Activated CD4-positive, alpha-beta T cell treated with anti-CD3 and anti-CD28 coated beads for 36 hours (primary cell): Measurements from ENCODE around the gene STARD5. TPM values are rescaled to one million over a fixed set of nuclear protein-coding genes. Genes with fewer than 3 reads are reported as not detected.

Experiments used
- ATAC-seq: fragments of 200-7000 bp; cut with Tn5 transposase; one replicate; pipeline ENCODE4 v1.10.0; 2021; ENCODE audit warnings: mild to moderate bottlenecking, moderate library complexity
- CTCF ChIA-PET: fragments of 350-600 bp; sonication (Branson Sonifier 250); formaldehyde crosslinking; loops from one replicate; lab custom pipeline; 2021; ENCODE audit warnings: antibody characterized with exemption; lab: Charles Lee
- POLR2A ChIA-PET: fragments of 350-600 bp; sonication (Branson Sonifier 250); formaldehyde crosslinking; loops from one replicate; lab custom pipeline; 2021; ENCODE audit warnings: antibody characterized with exemption, inconsistent platforms; lab: Charles Lee
- DNase-seq: peaks from one replicate; pipeline ENCODE4 v3.0.0-alpha.2; 2020
- H3K27ac Mint-ChIP-seq: one replicate; pipeline ENCODE4 v1.8.0; 2021; ENCODE audit warnings: mixed read lengths
- H3K27me3 Mint-ChIP-seq: one replicate; pipeline ENCODE4 v1.8.0; 2021; ENCODE audit warnings: mixed read lengths
- H3K36me3 Mint-ChIP-seq: one replicate; pipeline ENCODE4 v1.8.0; 2021; ENCODE audit warnings: low read depth, mixed read lengths
- H3K4me1 Mint-ChIP-seq: one replicate; pipeline ENCODE4 v1.8.0; 2021; ENCODE audit warnings: mixed read lengths
- H3K4me3 Mint-ChIP-seq: one replicate; pipeline ENCODE4 v1.8.0; 2021; ENCODE audit warnings: mild to moderate bottlenecking, moderate library complexity, mixed read lengths
- H3K9me3 Mint-ChIP-seq: one replicate; pipeline ENCODE4 v1.8.0; 2021; ENCODE audit warnings: low read depth, mixed read lengths
- intact Hi-C, 2 experiments: fragments of 100-400 bp; cut with DNase I in 1 of 2; cut with micrococcal nuclease in 1 of 2; formaldehyde crosslinking; loops; one replicate each; pipeline versions ENCODE4 v1.14.2 to v1.15.1; 2022 to 2024; cut with DNase I, micrococcal nuclease
- total RNA-seq, 2 experiments: library from RNA; stranded (reverse); gene quantifications; one replicate each; pipeline ENCODE4 v1.2.3, GENCODE V29; 2021

Gene STARD5
- total RNA-seq, 2 experiments from 2014 or later = 8.9 to 9.2 TPM

- peaks cover 78% of the 10 kb centered on the region for H3K4me1 Mint-ChIP-seq
- POLR2A ChIA-PET = no interaction called here
Observed at GRCh38 chr15:81285461-81285860, 38.5 kb downstream of the STARD5 start.

DNA sequence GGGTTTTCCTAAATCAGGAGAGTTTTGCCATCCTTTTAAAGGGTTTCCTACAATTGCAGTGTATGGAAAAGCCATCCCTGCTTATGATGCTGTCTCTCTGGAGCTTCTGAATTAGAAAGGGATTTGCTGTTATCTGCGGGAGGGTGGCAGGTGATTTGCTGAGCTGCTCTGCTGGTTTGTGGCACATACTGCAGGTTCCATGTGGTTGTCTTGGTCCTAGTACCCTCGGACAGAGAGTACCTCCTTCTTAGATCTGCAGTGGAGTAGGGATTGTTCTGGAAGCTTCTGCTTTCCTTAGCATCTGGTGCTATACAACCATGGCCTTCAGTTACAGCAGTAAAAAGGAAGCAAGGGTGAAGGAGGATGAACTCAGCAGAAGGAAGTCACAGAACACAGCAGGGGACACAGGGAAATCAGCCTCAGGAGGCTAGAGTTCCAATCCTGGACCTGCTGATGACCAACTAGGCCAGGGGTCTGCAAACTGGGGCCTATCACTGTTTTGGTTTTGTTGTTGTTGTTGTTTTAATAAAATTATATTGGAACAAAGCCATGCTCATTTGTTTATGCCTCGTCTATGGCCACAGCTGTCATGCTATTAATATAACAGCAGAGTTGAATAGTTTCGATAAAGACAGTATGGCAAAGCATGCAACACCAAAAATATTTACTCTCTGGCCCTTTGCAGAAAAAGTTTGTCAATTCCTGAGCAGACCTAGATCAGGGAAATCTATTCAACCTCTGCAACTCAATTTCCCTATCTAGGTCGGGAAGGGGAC is 39.5 kb downstream of the STARD5 start:
- H3K27ac Mint-ChIP-seq = peak overlapping the region; percentile 61
- POLR2A ChIA-PET = interaction anchor here (0.6 kb wide), 1 partner anchor 53 kb away, joined by 3 read pairs; no protein-coding TSS in a partner anchor
- peak overlapping the region; percentile 71 for H3K4me3 Mint-ChIP-seq
- no peaks in the 10 kb centered on the region for H3K27me3 Mint-ChIP-seq
- H3K9me3 Mint-ChIP-seq = peaks cover 12% of the 10 kb centered on the region
- DNase-seq (no peak), ATAC-seq (no peak)
- H3K36me3 Mint-ChIP-seq = peaks cover 40% of the 10 kb centered on the region
- CTCF ChIA-PET = interaction anchor here (0.6 to 5.2 kb wide), 6 partner anchors 8 to 129 kb away, joined by 3 to 35 read pairs (median 4); no protein-coding TSS in a partner anchor
- intact Hi-C loops = loop anchor here in 1 of 2 experiments (5.0 kb wide), 1 partner anchor 38 kb away; the partner anchor contains the start of gene STARD5
- peaks cover 78% of the 10 kb centered on the region for H3K4me1 Mint-ChIP-seq

More at GRCh38 chr15:81285461-81285860, 38.5 kb downstream of the STARD5 start:
- DNase-seq = no peak
- H3K27me3 Mint-ChIP-seq = no peaks in the 10 kb centered on the region
- H3K4me3 Mint-ChIP-seq = peak overlapping the region; percentile 71
- H3K27ac Mint-ChIP-seq = peak overlapping the region; percentile 97
- CTCF ChIA-PET = interaction anchor here (0.8 to 2.6 kb wide), 5 partner anchors 10 to 1277 kb away, joined by 3 to 18 read pairs (median 6); no protein-coding TSS in a partner anchor
- peaks cover 43% of the 10 kb centered on the region for H3K36me3 Mint-ChIP-seq
- ATAC-seq = no peak
- peaks cover 12% of the 10 kb centered on the region for H3K9me3 Mint-ChIP-seq
- intact Hi-C loops = loop anchor here in 1 of 2 experiments (5.0 kb wide), 1 partner anchor 37 kb away; the partner anchor contains the start of gene STARD5

DNA sequence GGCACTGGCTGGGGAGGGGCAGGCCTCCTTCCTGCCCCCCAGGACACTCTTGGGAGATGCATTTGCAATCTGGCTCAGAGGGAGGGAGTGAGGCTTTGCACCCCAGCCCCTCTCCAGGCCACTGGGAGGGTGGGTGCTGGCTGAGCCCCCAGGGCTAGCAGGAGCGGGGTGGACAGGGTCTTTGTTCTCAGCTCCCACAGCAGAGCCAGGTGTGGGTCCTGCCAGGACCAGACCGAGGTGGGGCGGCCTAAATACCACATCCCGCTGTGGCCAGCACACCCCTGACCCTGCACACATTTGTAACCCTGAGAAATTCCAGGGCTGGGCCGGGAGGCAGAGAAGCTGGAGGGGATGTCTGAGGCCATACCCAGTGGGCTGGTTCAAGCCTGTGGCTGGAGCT is 41.0 kb downstream of the STARD5 start:
- Mint-ChIP-seq H3K27me3 (no peaks in the 10 kb centered on the region), H3K36me3 (peaks cover 33% of the 10 kb centered on the region), H3K4me1 (peaks cover 72% of the 10 kb centered on the region), H3K9me3 (peaks cover 10% of the 10 kb centered on the region), H3K4me3 (no peak overlapping the region), H3K27ac (no peak overlapping the region)
- DNase-seq = no peak
- intact Hi-C loops = no loop called here
- CTCF ChIA-PET = interaction anchor here (0.7 to 5.2 kb wide), 6 partner anchors 8 to 128 kb away, joined by 4 to 35 read pairs (median 5); no protein-coding TSS in a partner anchor
- POLR2A ChIA-PET = no interaction called here
- no peak for ATAC-seq

- H3K27ac Mint-ChIP-seq = no peak overlapping the region
- no peak overlapping the region for H3K4me3 Mint-ChIP-seq
- peaks cover 70% of the 10 kb centered on the region for H3K4me1 Mint-ChIP-seq
- ChIA-PET POLR2A (no interaction called here), CTCF (interaction anchor here (0.8 to 5.2 kb wide), 5 partner anchors 10 to 20 kb away, joined by 3 to 35 read pairs (median 6); no protein-coding TSS in a partner anchor)
- intact Hi-C loops = no loop called here
- H3K36me3 Mint-ChIP-seq = peaks cover 32% of the 10 kb centered on the region
- no peaks in the 10 kb centered on the region for H3K27me3 Mint-ChIP-seq
- H3K9me3 Mint-ChIP-seq = peaks cover 12% of the 10 kb centered on the region
- ATAC-seq (no peak), DNase-seq (no peak)
Observed at GRCh38 chr15:81282606-81282895, 41.4 kb downstream of the STARD5 start.

DNA sequence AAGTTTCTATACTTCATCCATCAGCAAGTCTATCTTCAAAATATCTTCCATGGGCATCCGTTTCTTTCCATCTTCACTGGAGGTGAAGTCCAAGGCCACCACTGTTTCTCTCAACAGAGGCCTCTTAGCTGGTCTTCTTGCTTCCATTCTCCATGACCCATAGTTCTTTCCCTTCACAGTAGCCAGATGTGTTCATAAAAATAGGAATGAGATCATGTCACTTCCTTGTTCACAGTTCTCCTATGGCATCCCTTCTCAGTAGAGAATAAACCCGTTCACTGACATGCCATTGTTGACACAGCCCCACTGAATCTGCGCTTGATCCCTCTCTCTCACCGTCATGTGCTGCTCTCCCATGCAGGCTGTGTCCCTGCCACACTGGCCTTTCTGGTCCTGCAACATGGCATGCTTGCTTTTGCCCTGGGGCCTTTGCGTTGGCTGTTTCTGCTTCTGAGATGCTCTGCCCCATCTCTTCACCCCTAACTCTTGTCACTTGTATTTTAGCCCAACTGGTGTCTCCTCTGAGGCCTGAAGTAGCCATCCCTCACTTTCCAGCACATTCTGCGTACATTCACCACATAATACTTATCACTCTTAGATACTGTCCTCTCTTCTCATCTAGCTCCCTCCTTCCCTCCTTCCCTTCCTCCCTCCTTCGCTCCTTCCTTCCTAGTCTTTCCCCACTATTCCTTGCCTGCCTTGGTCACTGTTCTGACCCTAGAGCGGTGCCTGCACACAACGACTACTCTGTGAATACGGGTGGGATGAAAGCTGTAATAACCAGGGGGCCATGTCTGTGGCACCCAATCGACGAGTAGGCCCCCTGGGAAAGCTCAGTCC is 42.0 kb downstream of the STARD5 start:
- ChIA-PET POLR2A (no interaction called here), CTCF (interaction anchor here (0.8 to 5.2 kb wide), 4 partner anchors 10 to 20 kb away, joined by 3 to 35 read pairs (median 5); no protein-coding TSS in a partner anchor)
- ATAC-seq = no peak
- intact Hi-C loops = no loop called here
- no peak overlapping the region for H3K4me3 Mint-ChIP-seq
- peaks cover 65% of the 10 kb centered on the region for H3K4me1 Mint-ChIP-seq
- H3K36me3 Mint-ChIP-seq = peaks cover 30% of the 10 kb centered on the region
- no peak for DNase-seq
- H3K27ac Mint-ChIP-seq = no peak overlapping the region
- H3K9me3 Mint-ChIP-seq = peaks cover 14% of the 10 kb centered on the region
- H3K27me3 Mint-ChIP-seq = no peaks in the 10 kb centered on the region

DNA sequence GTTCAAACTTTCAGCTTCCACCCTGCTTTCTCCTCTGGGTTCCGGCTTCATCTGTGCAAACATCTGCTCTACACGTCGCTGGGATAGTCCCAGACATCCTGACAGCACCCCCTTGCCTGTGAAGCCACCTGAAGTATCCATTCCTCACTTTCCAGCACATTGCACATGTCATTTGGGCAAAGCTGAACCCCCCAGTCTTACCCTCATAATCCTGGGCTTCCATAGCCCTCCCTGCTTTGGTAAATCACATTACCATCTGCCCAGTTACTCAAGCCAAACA is 42.5 kb downstream of the STARD5 start:
- ATAC-seq = no peak
- DNase-seq = no peak
- Mint-ChIP-seq H3K4me3 (no peak overlapping the region), H3K27ac (no peak overlapping the region), H3K4me1 (peaks cover 62% of the 10 kb centered on the region), H3K27me3 (no peaks in the 10 kb centered on the region), H3K9me3 (peaks cover 17% of the 10 kb centered on the region), H3K36me3 (peaks cover 33% of the 10 kb centered on the region)
- intact Hi-C loops = no loop called here
- POLR2A ChIA-PET = no interaction called here
- CTCF ChIA-PET = interaction anchor here (0.6 to 5.2 kb wide), 3 partner anchors 9 to 24 kb away, joined by 3 to 35 read pairs (median 6); no protein-coding TSS in a partner anchor

DNA sequence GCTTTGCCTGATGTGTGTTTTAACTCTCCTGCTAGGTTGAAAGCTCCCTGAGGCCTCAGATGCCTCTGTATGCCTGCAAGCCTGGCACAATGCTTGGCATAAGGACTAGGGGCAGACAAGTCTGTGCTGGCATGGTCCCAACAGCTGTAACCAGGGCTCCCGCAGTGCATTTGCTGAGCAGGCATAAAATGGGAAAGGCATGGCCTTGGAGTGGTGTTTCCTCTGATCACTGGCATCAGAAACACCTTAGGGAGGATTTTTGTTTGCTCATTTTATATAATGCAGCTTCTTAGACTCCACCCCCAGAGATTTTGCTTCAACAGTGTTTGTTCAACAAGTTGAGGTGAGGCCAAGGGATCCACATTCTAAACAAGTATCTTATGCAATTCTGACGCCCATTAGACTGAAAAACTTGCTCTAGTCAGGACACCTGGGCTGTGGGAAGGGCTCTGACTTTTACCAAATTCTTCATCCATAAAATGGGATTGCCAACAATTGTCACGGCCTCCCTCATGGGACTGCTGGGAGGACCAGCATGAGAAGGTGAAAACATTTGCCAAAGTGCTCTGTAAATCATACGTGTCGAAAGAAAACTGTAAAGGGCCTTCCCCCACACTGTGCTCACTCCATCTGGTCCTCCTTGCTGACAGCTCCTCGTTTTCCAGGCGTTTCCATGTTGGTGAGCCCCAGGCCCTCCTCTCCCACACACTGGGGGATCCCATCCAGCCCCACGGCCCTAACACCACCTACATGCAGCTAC is 43.1 kb downstream of the STARD5 start:
- peaks cover 27% of the 10 kb centered on the region for H3K36me3 Mint-ChIP-seq
- peaks cover 17% of the 10 kb centered on the region for H3K9me3 Mint-ChIP-seq
- CTCF ChIA-PET = interaction anchor here (0.6 to 5.2 kb wide), 6 partner anchors 9 to 179 kb away, joined by 3 to 35 read pairs (median 4); no protein-coding TSS in a partner anchor
- no peak for DNase-seq
- intact Hi-C loops = no loop called here
- H3K4me3 Mint-ChIP-seq = no peak overlapping the region
- H3K27ac Mint-ChIP-seq = no peak overlapping the region
- no peak for ATAC-seq
- peaks cover 62% of the 10 kb centered on the region for H3K4me1 Mint-ChIP-seq
- POLR2A ChIA-PET = interaction anchor here (1.1 kb wide), 1 partner anchor 11 kb away, joined by 3 read pairs; no protein-coding TSS in a partner anchor
- H3K27me3 Mint-ChIP-seq = no peaks in the 10 kb centered on the region

- ATAC-seq (no peak), DNase-seq (no peak)
- Mint-ChIP-seq H3K4me1 (peaks cover 62% of the 10 kb centered on the region), H3K27me3 (no peaks in the 10 kb centered on the region), H3K4me3 (no peak overlapping the region), H3K36me3 (peaks cover 18% of the 10 kb centered on the region), H3K27ac (no peak overlapping the region), H3K9me3 (peaks cover 15% of the 10 kb centered on the region)
- ChIA-PET POLR2A (interaction anchor here (1.1 kb wide), 1 partner anchor 12 kb away, joined by 3 read pairs; no protein-coding TSS in a partner anchor), CTCF (interaction anchor here (0.6 to 6.9 kb wide), 8 partner anchors 11 to 178 kb away, joined by 3 to 70 read pairs (median 3); no protein-coding TSS in a partner anchor)
- intact Hi-C loops = no loop called here
Observed at GRCh38 chr15:81279621-81280485, 44.1 kb downstream of the STARD5 start.

- DNase-seq = no peak
- intact Hi-C loops = no loop called here
- Mint-ChIP-seq H3K9me3 (peaks cover 15% of the 10 kb centered on the region), H3K4me3 (no peak overlapping the region), H3K27ac (no peak overlapping the region), H3K4me1 (peaks cover 58% of the 10 kb centered on the region), H3K36me3 (peaks cover 13% of the 10 kb centered on the region), H3K27me3 (no peaks in the 10 kb centered on the region)
- no peak for ATAC-seq
- CTCF ChIA-PET = interaction anchor here (0.5 to 6.9 kb wide), 7 partner anchors 10 to 131 kb away, joined by 3 to 70 read pairs (median 5); no protein-coding TSS in a partner anchor
- POLR2A ChIA-PET = no interaction called here
Observed at GRCh38 chr15:81278306-81279029, 45.5 kb downstream of the STARD5 start.
